NT2/D1 (cell line): ENCODE results near the gene PAX2.

ENCODE experiments used
- YY1 ChIP-seq: IDR thresholded peaks from 2 replicates; pipeline ENCODE4 v1.6.1; 2011; ENCODE audit not compliant: insufficient read length, insufficient read depth
- ZNF274 ChIP-seq: IDR thresholded peaks from 2 replicates; pipeline ENCODE4 v1.6.1; 2011; ENCODE audit warnings: mild to moderate bottlenecking, low read depth, low read length

GRCh38 chr10:100717166-100717565 is 28.2 kb upstream of the PAX2 start:
- no peak for TF ChIP-seq YY1
- no peak for TF ChIP-seq ZNF274
